Measurements from ENCODE around the gene PI4K2A.
A peak's percentile ranks its signal among the peaks of the same experiment; 100 is the strongest.

PI4K2A gene

DNA sequence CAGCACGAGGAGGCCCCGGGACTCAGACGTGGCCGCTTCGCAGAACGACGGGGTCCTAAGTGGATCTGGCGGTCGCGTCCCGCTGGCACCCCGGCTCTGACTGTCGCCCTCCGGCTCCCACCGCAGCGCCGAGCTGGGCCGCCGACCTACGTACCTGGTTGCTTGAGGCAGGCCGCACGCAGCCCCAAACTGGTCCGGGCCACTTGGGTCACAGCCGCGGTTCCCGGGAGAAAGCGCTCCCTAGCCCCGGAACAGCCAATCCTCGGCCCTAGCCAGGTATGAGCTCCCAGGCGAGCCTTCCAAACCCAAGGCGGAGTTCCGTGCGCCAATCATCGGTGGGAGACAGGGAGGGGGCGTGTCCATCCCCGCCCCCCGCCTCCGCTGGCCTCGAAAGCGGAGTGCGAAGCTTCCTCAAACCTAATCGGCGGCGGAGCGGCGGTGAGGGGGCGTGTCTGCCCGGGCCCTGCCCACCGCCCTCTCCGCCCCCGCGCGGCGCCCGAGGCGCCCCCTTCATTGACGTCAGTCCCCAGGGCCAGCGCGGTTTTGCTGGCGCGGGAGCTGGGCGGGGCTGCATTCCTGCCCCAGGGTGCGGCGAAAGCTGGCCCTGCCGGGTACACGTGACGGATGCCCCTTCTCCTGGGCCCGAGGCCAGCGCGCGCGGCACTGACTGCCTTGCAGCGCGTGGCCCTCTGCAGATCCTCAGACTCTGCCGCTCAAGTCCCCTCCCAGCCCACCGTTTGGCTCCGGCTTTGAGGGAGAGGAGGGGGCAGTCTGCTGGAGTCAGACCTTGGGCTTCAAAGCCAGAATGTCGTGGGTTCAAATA lies 46.7 kb downstream of the PI4K2A start, which contains the start of gene AVPI1 (continued):
- TF ChIP-seq ZNF76 (tag by site-specific recombination; IDR thresholded peaks at IDR 0.05; ENCODE audit: borderline replicate concordance, low read depth): peak; percentile 81; the same call in 1 of the 2 replicates
- peak; percentile 81 for TF ChIP-seq ZFP69B (tag by site-specific recombination; IDR thresholded peaks at IDR 0.05)
- TF ChIP-seq SP7 (tag by site-specific recombination; IDR thresholded peaks at IDR 0.05): peak; percentile 94
- peak; percentile 87 for TF ChIP-seq ZBTB17 (tag by site-specific recombination; IDR thresholded peaks at IDR 0.05)
- no peak for TF ChIP-seq ZNF174 (tag by site-specific recombination; IDR thresholded peaks at IDR 0.05)
- peak; percentile 84 for TF ChIP-seq ZNF843 (tag by site-specific recombination; IDR thresholded peaks at IDR 0.05)
- no peak for TF ChIP-seq ZNF133 (tag by site-specific recombination; IDR thresholded peaks at IDR 0.05)
- peak; percentile 91 for TF ChIP-seq ZNF561 (tag by site-specific recombination; IDR thresholded peaks at IDR 0.05; ENCODE audit: borderline replicate concordance)
- TF ChIP-seq OSR2 (tag by site-specific recombination; IDR thresholded peaks at IDR 0.05): peak; percentile 78
- TF ChIP-seq, protein P1, sequence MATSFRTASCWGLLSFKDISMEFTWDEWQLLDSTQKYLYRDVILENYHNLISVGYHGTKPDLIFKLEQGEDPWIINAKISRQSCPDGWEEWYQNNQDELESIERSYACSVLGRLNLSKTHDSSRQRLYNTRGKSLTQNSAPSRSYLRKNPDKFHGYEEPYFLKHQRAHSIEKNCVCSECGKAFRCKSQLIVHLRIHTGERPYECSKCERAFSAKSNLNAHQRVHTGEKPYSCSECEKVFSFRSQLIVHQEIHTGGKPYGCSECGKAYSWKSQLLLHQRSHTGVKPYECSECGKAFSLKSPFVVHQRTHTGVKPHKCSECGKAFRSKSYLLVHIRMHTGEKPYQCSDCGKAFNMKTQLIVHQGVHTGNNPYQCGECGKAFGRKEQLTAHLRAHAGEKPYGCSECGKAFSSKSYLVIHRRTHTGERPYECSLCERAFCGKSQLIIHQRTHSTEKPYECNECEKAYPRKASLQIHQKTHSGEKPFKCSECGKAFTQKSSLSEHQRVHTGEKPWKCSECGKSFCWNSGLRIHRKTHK (tag by site-specific recombination; IDR thresholded peaks at IDR 0.05): no peak
- TF ChIP-seq ZNF16 (tag by site-specific recombination; IDR thresholded peaks at IDR 0.05; ENCODE audit: low read depth): no peak
- TF ChIP-seq, protein P2, sequence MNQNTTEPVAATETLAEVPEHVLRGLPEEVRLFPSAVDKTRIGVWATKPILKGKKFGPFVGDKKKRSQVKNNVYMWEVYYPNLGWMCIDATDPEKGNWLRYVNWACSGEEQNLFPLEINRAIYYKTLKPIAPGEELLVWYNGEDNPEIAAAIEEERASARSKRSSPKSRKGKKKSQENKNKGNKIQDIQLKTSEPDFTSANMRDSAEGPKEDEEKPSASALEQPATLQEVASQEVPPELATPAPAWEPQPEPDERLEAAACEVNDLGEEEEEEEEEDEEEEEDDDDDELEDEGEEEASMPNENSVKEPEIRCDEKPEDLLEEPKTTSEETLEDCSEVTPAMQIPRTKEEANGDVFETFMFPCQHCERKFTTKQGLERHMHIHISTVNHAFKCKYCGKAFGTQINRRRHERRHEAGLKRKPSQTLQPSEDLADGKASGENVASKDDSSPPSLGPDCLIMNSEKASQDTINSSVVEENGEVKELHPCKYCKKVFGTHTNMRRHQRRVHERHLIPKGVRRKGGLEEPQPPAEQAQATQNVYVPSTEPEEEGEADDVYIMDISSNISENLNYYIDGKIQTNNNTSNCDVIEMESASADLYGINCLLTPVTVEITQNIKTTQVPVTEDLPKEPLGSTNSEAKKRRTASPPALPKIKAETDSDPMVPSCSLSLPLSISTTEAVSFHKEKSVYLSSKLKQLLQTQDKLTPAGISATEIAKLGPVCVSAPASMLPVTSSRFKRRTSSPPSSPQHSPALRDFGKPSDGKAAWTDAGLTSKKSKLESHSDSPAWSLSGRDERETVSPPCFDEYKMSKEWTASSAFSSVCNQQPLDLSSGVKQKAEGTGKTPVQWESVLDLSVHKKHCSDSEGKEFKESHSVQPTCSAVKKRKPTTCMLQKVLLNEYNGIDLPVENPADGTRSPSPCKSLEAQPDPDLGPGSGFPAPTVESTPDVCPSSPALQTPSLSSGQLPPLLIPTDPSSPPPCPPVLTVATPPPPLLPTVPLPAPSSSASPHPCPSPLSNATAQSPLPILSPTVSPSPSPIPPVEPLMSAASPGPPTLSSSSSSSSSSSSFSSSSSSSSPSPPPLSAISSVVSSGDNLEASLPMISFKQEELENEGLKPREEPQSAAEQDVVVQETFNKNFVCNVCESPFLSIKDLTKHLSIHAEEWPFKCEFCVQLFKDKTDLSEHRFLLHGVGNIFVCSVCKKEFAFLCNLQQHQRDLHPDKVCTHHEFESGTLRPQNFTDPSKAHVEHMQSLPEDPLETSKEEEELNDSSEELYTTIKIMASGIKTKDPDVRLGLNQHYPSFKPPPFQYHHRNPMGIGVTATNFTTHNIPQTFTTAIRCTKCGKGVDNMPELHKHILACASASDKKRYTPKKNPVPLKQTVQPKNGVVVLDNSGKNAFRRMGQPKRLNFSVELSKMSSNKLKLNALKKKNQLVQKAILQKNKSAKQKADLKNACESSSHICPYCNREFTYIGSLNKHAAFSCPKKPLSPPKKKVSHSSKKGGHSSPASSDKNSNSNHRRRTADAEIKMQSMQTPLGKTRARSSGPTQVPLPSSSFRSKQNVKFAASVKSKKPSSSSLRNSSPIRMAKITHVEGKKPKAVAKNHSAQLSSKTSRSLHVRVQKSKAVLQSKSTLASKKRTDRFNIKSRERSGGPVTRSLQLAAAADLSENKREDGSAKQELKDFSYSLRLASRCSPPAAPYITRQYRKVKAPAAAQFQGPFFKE (tag by site-specific recombination; IDR thresholded peaks at IDR 0.05; ENCODE audit: borderline replicate concordance): no peak
- TF ChIP-seq ZNF510 (tag by site-specific recombination; IDR thresholded peaks at IDR 0.05; ENCODE audit: insufficient replicate concordance): no peak
- no peak for TF ChIP-seq ZNF426 (tag by site-specific recombination; IDR thresholded peaks at IDR 0.05)
- no peak for TF ChIP-seq HOXC10 (CRISPR knock-in tag; IDR thresholded peaks at IDR 0.05)
- TF ChIP-seq ZNF132 (tag by site-specific recombination; IDR thresholded peaks at IDR 0.05; ENCODE audit: borderline replicate concordance): no peak
- no peak for TF ChIP-seq ZNF169 (tag by site-specific recombination; IDR thresholded peaks at IDR 0.05)
- peak; percentile 95 for TF ChIP-seq INSM2 (tag by site-specific recombination; IDR thresholded peaks at IDR 0.05)
- TF ChIP-seq, protein P3, sequence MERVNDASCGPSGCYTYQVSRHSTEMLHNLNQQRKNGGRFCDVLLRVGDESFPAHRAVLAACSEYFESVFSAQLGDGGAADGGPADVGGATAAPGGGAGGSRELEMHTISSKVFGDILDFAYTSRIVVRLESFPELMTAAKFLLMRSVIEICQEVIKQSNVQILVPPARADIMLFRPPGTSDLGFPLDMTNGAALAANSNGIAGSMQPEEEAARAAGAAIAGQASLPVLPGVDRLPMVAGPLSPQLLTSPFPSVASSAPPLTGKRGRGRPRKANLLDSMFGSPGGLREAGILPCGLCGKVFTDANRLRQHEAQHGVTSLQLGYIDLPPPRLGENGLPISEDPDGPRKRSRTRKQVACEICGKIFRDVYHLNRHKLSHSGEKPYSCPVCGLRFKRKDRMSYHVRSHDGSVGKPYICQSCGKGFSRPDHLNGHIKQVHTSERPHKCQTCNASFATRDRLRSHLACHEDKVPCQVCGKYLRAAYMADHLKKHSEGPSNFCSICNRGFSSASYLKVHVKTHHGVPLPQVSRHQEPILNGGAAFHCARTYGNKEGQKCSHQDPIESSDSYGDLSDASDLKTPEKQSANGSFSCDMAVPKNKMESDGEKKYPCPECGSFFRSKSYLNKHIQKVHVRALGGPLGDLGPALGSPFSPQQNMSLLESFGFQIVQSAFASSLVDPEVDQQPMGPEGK (tag by site-specific recombination; IDR thresholded peaks at IDR 0.05): peak; percentile 99
- TF ChIP-seq ZNF544 (tag by site-specific recombination; IDR thresholded peaks at IDR 0.05): no peak
- no peak for TF ChIP-seq ZNF292 (tag by site-specific recombination; IDR thresholded peaks at IDR 0.05; ENCODE audit: borderline replicate concordance, low read depth)
- TF ChIP-seq ZNF211 (tag by site-specific recombination; IDR thresholded peaks at IDR 0.05; ENCODE audit: low read depth): no peak
- TF ChIP-seq ZNF23 (tag by site-specific recombination; IDR thresholded peaks at IDR 0.05; ENCODE audit: borderline replicate concordance): no peak
- TF ChIP-seq ZNF148 (tag by site-specific recombination; IDR thresholded peaks at IDR 0.05; ENCODE audit: borderline replicate concordance): no peak
